ENCODE measurements around the gene PTGER2.

PTGER2 gene

DNA sequence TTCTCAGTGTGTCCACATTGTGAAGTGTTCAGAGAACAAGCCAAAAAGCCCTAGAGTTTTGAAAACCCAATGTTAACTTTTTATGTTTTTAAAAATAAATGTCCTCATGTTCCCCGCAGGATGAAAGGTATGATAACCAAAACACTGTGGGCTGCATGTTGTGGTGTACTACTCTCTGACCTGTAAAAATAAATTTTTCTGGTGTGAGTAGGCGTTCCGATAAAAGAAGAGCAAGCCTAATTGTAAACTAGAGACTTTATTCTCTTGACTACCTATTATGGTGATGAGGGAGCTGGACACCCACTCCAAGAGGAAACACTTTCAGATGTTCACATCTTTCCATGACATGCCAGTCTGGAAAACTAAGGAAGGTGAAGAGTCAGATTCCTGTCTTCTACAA lies 18.2 kb downstream of the PTGER2 start:
- DNase-seq (ENCODE audit: low read depth in 1 of 2, low spot score in 1 of 2), result no peak
- in situ Hi-C loops (cut with HindIII; ENCODE audit: low pct_unique_long_range_greater_than_20kb, low sequenced_read_pairs), result no loop called here
- TF ChIP-seq JUND (IDR thresholded peaks at IDR 0.05; ENCODE audit: low read depth), result no peak

DNA sequence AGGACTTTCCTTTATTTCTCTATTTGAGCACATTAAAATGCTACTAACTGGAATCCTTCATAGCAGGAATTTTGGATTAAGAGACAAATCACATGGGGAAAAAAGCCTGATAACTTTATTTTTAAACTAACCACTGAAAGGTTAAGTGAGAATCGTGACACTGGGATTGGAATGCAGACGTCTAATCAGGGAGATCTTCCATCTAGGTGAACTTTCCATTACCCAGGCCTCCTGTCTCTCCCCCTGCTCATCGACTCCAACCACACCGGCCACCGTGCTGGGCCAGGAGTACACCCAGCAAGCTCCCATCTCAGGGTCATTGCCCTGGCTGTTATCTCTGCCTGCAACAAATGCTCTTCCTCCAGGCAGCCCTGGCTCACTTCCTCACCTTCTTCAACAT lies 19.0 kb downstream of the PTGER2 start:
- in situ Hi-C loops (cut with HindIII; ENCODE audit: low pct_unique_long_range_greater_than_20kb, low sequenced_read_pairs), result no loop called here
- DNase-seq (ENCODE audit: low read depth in 1 of 2, low spot score in 1 of 2), result no peak

DNA sequence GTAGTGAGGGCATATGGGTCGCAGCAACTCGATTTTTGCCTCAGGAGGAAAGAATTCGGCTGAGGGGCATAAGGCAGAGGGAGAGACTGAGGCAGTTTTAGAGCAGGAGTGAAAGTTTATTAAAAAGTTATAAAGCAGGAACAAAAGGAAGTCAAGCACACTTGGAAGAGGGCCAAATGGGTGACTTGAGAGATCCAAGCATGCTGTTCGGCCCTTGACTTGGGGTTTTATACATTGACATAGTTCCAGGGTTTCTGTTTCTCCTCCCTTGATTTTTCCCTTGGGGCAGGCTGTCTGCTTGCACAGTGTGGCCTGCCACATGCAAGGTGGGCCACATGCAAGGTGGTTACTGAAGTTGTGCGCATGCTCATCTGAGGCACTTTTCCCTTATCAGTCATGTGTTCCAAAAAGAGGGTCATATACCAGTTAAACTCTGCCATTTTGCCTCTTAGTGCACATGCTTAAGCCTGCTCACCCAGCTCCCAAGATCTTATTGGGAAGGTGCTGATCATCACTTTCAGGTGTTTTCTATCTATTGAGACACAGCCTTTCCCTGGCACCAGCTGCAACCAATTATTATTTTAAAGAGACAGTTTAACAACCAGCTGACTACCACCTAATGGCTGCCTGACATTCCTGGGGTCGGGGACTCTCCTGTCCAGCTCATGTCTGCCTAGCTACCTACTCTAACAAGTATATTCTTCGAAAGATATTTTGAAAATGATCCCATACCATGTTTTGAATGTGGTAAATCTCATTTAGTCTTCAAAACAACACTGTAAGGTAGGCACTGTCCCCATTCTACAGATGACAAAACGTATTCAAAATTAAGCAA lies 19.9 kb downstream of the PTGER2 start:
- no peak for DNase-seq (ENCODE audit: low read depth in 1 of 2, low spot score in 1 of 2)
- no peak for TF ChIP-seq JUND (IDR thresholded peaks at IDR 0.05; ENCODE audit: low read depth)
- in situ Hi-C loops (cut with HindIII; ENCODE audit: low pct_unique_long_range_greater_than_20kb, low sequenced_read_pairs), result no loop called here

More for the DNA sequence above, 19.0 kb downstream of the PTGER2 start:
- TF ChIP-seq JUND (IDR thresholded peaks at IDR 0.05; ENCODE audit: low read depth), result no peak

DNA sequence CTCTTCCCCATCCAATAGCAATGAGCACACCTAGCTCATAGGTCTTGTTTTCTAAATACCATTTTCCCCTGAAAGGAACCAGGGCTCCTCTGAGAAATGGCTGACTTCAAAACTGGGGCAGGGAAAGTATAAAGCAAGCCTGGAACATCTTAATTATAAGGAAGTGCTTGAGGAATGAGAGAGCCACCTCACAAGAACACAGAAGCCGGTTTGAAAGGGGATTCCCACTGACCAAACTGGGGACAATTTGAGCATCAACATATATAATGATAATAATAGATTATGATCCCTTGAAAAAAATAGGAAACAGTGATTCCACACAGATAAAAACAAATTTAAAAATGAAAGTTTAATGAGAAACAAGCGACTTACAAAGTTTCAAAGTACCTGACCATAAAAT lies 22.1 kb downstream of the PTGER2 start:
- in situ Hi-C loops (cut with HindIII; ENCODE audit: low pct_unique_long_range_greater_than_20kb, low sequenced_read_pairs), result no loop called here
- TF ChIP-seq JUND (IDR thresholded peaks at IDR 0.05; ENCODE audit: low read depth), result no peak

DNA sequence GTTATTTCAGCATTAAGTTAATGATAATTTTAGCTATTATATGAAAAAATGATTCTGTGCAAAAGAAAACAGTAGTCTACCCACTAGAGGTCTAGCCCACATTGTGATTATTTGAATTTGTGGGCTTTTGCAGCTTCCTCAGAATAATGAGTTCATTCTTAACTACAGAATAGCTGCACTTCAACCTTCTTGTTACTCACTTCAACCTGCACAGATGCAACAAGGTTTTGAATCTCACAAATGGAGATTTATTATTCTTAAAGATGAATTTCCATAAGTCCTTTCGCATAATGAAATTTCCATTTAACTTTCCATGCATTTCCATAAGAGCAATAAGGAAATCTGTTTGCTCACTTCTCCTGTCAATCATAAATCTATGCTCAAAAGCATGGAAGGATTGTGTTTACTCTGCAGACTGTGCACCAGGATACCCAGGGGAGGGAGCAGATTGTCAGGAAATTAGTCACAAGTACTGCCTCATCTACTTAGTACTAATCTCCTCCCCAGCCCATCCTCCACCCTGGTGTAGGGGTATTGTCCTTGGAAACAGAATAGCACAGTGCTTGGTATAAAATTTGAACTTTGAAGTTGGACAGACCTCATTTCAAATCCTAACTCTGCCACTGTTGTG lies 24.1 kb downstream of the PTGER2 start:
- in situ Hi-C loops (cut with HindIII; ENCODE audit: low pct_unique_long_range_greater_than_20kb, low sequenced_read_pairs), result no loop called here
- TF ChIP-seq JUND (IDR thresholded peaks at IDR 0.05; ENCODE audit: low read depth), result no peak
- DNase-seq (ENCODE audit: low read depth in 1 of 2, low spot score in 1 of 2), result no peak

More for the DNA sequence above, 22.1 kb downstream of the PTGER2 start:
- no peak for DNase-seq (ENCODE audit: low read depth in 1 of 2, low spot score in 1 of 2)

DNA sequence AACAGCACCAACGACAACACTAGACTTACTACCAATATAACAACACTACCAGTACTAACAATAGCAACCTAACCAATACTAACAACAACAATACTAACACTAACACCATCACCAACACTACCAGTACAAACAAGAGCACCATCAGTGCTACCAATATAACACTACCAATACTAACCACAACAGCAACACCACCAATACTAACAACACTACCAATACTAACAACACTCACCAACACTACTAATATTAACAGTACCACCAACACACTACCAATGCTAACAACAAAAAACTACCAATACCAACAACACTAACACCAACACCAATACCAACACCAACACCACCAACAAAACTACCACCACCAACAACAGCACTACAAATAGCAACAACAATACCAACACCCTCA lies 25.1 kb downstream of the PTGER2 start:
- no peak for DNase-seq (ENCODE audit: low read depth in 1 of 2, low spot score in 1 of 2)
- in situ Hi-C loops (cut with HindIII; ENCODE audit: low pct_unique_long_range_greater_than_20kb, low sequenced_read_pairs), result no loop called here
- no peak for TF ChIP-seq JUND (IDR thresholded peaks at IDR 0.05; ENCODE audit: low read depth)

DNA sequence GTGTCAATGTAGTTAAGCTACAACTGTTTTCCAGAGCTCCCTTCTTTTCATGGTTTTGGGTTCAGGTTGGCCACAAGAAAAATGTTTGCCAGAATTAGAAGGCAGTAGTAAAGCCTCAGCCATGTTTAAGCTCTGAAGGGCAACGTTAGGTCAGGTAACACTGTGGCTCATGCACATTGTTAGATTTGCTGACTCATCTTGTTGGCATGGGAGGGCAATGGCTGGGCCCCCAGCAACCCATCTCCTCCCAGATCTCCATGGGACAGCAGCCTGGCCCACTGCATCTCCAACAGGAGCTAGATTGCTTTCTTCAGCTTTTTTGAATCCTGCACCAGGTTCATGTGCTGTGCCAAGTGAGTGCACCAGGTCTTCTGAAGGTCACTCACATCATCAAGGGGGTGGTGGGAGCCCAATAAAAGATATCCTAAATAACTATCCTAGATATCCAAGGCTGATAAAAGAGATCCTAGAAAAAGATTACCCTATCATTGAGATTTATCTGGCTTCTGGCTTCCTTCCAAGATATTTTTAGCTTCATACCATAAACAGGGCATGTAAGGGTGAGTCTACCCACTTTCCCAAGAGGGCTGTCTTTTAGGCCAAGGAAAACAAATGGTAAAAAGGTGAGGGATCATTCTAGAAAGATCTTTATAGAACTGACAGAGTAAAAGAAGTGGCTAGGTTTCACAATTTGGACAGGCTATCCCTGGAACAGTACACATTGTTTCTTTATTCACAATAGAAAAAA lies 28.9 kb downstream of the PTGER2 start:
- in situ Hi-C loops (cut with HindIII; ENCODE audit: low pct_unique_long_range_greater_than_20kb, low sequenced_read_pairs), result no loop called here

DNA sequence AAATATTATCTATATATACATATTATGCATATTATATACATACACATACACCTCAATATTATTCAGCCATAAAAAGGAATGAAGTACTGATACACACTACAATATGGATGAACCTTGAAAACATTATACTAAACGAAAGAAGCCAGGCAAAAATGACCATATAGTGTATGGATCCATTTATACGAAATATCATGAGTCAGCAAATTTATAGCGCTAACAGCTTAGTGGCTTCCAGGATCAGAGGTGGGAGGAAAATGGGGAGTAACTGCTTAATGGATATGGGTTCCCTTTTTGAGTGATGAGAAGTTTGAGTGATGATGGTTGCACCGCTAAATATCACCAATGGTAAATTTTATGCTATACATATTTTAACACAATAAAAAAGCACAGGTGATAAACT lies 32.7 kb downstream of the PTGER2 start:
- no peak for TF ChIP-seq JUND (IDR thresholded peaks at IDR 0.05; ENCODE audit: low read depth)

More for the DNA sequence above, 28.9 kb downstream of the PTGER2 start:
- no peak for TF ChIP-seq JUND (IDR thresholded peaks at IDR 0.05; ENCODE audit: low read depth)
- DNase-seq (ENCODE audit: low read depth in 1 of 2, low spot score in 1 of 2), result no peak

DNA sequence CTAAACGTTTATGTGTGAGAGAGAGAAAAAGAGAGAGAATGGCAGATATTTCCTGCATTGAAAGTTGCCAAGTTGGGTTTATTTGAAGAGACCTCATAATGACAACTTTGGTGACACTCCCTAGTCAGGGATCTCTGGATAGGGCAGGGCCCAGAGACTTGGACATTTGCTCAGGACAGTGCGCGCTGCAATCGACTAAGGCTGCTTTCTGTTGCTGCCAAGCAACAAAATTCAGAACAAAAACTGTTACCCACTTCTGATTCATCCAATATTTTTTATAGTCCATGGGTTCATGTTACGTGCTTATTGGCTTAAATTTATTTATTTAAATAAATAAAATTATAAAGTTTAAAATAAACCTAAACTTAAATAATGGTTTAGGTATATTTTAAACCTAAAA lies 34.2 kb downstream of the PTGER2 start:
- no peak for TF ChIP-seq JUND (IDR thresholded peaks at IDR 0.05; ENCODE audit: low read depth)
- in situ Hi-C loops (cut with HindIII; ENCODE audit: low pct_unique_long_range_greater_than_20kb, low sequenced_read_pairs), result no loop called here
- no peak for DNase-seq (ENCODE audit: low read depth in 1 of 2, low spot score in 1 of 2)

More for the DNA sequence above, 32.7 kb downstream of the PTGER2 start:
- in situ Hi-C loops (cut with HindIII; ENCODE audit: low pct_unique_long_range_greater_than_20kb, low sequenced_read_pairs), result no loop called here
- DNase-seq (ENCODE audit: low read depth in 1 of 2, low spot score in 1 of 2), result no peak

DNA sequence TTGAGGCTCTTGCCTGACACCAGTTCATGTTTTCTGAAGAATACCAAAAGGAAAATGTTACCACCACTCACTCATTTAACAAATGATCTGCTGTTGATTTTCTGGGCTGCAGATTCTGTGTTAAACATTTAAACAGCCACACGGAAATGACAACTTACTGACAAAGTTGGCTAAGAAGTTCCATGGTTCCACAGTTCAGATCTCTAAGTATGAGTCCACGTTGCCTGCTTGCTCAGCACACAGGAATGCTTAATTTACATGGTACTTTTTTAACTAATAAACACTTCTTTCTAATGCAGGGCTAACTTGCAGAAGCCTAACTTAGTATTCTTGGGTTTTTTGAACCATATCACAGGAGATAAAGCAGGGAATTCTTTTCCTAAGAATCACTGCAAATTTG lies 34.7 kb downstream of the PTGER2 start:
- in situ Hi-C loops (cut with HindIII; ENCODE audit: low pct_unique_long_range_greater_than_20kb, low sequenced_read_pairs), result no loop called here
- DNase-seq (ENCODE audit: low read depth in 1 of 2, low spot score in 1 of 2), result no peak
- no peak for TF ChIP-seq JUND (IDR thresholded peaks at IDR 0.05; ENCODE audit: low read depth)

DNA sequence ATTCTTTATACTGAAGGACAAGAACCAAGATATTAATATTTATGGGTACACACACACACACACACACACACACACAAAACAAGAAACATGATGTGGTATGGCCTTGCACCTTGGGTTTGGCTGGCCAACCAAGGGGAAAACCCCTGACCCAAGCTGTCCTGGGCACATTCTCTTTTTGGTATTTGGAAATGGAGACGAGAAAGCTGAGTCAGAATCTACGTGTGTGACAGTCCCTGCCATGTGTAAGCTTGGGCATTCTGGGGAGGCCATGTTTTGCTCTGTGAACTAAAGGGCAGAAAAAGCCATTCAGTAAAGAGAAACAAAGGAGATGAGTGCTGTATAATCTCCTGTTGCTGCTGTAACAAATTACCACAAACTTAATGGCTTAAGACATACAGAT lies 35.6 kb downstream of the PTGER2 start:
- TF ChIP-seq JUND (IDR thresholded peaks at IDR 0.05; ENCODE audit: low read depth), result no peak
- DNase-seq (ENCODE audit: low read depth in 1 of 2, low spot score in 1 of 2), result no peak
- in situ Hi-C loops (cut with HindIII; ENCODE audit: low pct_unique_long_range_greater_than_20kb, low sequenced_read_pairs), result no loop called here

DNA sequence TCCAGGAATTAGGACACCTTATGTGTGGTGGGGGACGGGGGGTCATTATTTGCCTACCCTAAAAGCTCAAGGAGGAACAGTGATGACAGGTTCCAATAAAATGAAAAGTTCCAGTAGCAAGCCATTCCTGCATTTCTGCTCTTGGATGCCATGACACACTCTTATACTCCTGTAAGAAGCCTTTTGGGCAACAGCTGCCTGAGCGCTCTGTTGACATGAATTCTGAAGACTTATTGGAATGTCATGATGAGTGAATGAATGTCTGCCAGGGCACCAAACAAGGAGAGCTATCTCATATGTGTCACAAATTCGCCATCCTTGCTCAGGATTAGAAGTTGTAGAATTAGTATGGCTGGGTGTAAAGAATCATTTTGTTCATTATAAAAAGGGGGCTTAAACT lies 36.3 kb downstream of the PTGER2 start:
- no peak for DNase-seq (ENCODE audit: low read depth in 1 of 2, low spot score in 1 of 2)
- no peak for TF ChIP-seq JUND (IDR thresholded peaks at IDR 0.05; ENCODE audit: low read depth)
- in situ Hi-C loops (cut with HindIII; ENCODE audit: low pct_unique_long_range_greater_than_20kb, low sequenced_read_pairs), result no loop called here

Measured in T47D (cell line).